Thoracic aorta (tissue), 2 donors: Measurements from ENCODE around the gene ZBTB5. TPM values are rescaled to one million over a fixed set of nuclear protein-coding genes. Genes with fewer than 3 reads are reported as not detected.

Source experiments
- ATAC-seq: fragments of 150-250 bp; one replicate; pipeline ENCODE4 v1.8.0; 2017; ENCODE audit warnings: low read depth; ENCODE audit not compliant: insufficient number of reproducible peaks, low FRiP score
- DNase-seq: peaks from one replicate; pipeline ENCODE4 v3.0.0-alpha.2; 2020; ENCODE audit warnings: low spot score
- H3K27ac ChIP-seq, 2 donors: fragments of 200-600 bp; sonication (generic); 1 replicate in 1 of 2; 2 replicates in 1 of 2; pipeline ENCODE4 v1.5.1; 2016; ENCODE audit warnings: mild to moderate bottlenecking in 2 of 2, moderate library complexity in 2 of 2
- H3K27me3 ChIP-seq: fragments of 200-600 bp; sonication (generic); replicated peaks from 2 replicates; pipeline ENCODE4 v1.6.0; 2016; ENCODE audit warnings: mild to moderate bottlenecking; ENCODE audit not compliant: insufficient read depth
- H3K36me3 ChIP-seq: fragments of 200-600 bp; sonication (generic); one replicate; pipeline ENCODE4 v1.5.1; 2016
- H3K4me1 ChIP-seq, 2 donors: fragments of 200-600 bp; sonication (generic); 1 replicate in 1 of 2; 2 replicates in 1 of 2; pipeline versions ENCODE4 v1.5.1 to v1.6.0; 2016; ENCODE audit warnings: low read depth in 2 of 2, mild to moderate bottlenecking in 1 of 2; ENCODE audit not compliant: control insufficient read depth in 1 of 2
- H3K4me3 ChIP-seq: fragments of 200-600 bp; sonication (generic); 2 replicates; pipeline ENCODE4 v1.5.1; 2016; ENCODE audit warnings: mild to moderate bottlenecking
- H3K9me3 ChIP-seq: fragments of 200-600 bp; sonication (generic); 2 replicates; pipeline ENCODE4 v1.5.1; 2016
- CTCF ChIP-seq: fragments of 200-600 bp; sonication (generic); IDR thresholded peaks from one replicate; pipeline ENCODE4 v1.5.1; 2019; ENCODE audit warnings: antibody characterized with exemption
- total RNA-seq, 2 donors: library from RNA; depleted of rRNA; stranded (reverse); fragments of >200 nt; gene quantifications; one replicate each; pipeline versions ENCODE4 v1.1.0 to v1.2.3, GENCODE V29; 2016

Gene ZBTB5
- total RNA-seq, 2 donors from 2014 or later: 8.3 to 15.0 TPM

DNA sequence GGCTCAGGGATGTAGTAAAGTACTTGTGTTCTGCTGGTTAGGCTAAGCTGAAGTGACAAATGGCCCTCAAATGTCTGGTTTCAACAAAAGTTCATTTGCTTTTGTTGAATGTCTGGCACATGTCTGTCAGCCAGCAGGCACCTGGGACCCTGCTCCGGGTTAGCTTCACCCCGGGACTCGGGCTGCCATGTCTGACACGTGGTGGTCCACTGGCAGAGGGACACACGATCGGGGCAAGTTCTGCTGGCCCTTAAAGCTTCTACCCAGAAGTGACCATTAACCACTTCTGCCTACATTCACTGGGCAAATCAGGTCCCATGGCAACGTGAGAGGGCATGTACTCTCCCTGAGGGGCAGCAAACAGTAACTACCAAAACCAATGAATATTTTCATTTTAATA lies 44.3 kb upstream of the ZBTB5 start:
- H3K9me3 ChIP-seq: no peaks in the 10 kb centered on the region
- no peaks in the 10 kb centered on the region for H3K4me1 ChIP-seq
- H3K27ac ChIP-seq: no peak overlapping the region
- H3K27me3 ChIP-seq: no peaks in the 10 kb centered on the region
- no peak for ATAC-seq
- H3K4me3 ChIP-seq: no peak overlapping the region
- no peak for DNase-seq
- no peak for TF ChIP-seq CTCF
- H3K36me3 ChIP-seq: no peaks in the 10 kb centered on the region

DNA sequence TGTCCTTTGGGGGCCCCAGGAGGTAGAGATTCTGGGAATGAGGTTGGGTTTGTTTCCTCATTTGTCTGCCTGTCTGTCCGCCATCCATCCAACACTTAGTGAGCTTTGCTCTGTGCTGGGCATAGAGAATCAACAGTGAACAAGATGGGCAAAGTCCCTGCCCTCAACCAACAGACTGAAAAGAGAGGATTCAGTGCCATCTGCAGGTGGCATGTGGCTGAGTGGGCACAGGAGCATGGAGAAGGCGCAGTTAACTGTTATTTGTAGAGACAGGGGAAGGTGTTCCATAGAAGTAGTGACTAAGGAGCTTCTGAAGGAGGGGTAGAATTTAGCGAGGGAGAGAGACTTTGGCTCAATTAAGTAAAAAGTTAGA lies 43.6 kb upstream of the ZBTB5 start:
- Histone ChIP-seq H3K36me3 (no peaks in the 10 kb centered on the region), H3K4me1 (no peaks in the 10 kb centered on the region), H3K27me3 (no peaks in the 10 kb centered on the region), H3K9me3 (no peaks in the 10 kb centered on the region), H3K4me3 (no peak overlapping the region), H3K27ac (no peak overlapping the region)
- TF ChIP-seq CTCF: no peak
- ATAC-seq (no peak), DNase-seq (no peak)

DNA sequence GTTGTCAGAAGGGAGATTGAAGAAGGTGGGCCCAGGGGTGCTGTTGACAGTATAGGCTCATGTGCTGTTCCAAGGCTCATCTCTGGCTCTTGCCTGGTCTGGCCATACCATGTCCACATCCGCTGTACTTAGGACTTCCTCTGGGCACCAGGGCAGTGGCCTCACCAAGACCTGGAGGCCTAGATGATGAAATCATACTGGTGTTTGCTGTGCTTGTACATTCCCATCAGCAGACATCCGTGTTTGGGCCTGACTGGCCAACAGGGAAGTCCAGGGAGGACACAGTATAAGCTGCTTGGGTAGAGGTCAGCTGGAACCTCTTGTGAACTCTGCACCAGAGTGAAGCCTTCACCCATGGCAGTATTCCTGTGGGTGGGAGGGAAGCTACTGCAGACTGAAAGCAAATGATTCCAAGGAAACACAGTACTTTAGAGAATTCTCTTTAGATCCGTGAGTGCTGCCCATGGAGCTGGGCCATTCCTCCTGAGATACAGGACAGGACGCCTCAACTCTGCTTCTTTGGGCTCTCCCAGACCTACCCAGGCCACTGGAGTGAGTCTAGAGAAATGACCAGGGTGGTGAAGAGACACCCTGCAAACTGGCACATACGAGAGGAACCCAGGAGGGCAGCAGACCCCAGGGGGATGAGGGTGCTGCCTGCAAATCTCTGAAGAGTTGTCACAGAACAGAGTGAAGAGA lies 43.0 kb upstream of the ZBTB5 start:
- Histone ChIP-seq H3K4me3 (no peak overlapping the region), H3K9me3 (no peaks in the 10 kb centered on the region), H3K36me3 (no peaks in the 10 kb centered on the region), H3K27me3 (no peaks in the 10 kb centered on the region), H3K27ac (no peak overlapping the region), H3K4me1 (no peaks in the 10 kb centered on the region)
- no peak for ATAC-seq
- no peak for TF ChIP-seq CTCF
- no peak for DNase-seq

DNA sequence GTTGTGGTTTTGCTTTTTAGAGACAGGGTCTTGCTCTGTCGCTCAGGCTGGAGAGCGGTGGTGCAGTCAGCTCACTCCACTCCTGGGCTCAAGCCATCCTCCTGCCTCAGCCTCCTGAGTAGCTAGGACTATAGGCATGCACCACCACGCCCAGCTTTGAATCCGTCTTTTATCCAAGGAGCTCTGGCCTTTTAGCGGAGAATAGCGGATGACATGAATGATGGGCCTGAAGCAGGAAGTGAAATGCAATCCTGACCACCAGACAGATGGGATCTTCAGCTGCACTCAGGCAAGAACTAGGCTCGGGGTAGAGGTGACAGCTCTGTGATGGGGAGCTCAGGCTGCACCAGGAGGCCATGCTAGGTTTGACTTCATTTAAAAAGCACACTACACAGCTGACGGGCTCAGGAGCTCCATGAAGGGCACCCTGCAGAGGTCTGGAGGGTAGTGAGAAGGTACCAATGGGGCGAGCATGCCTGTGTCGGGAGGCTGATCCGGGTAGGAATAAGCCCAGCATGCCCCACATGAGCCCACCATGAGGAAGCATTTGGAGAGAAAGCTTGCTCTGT lies 42.4 kb upstream of the ZBTB5 start:
- ATAC-seq (no peak), DNase-seq (no peak)
- Histone ChIP-seq H3K27ac (no peak overlapping the region), H3K9me3 (no peaks in the 10 kb centered on the region), H3K4me3 (no peak overlapping the region), H3K36me3 (peaks cover 5% of the 10 kb centered on the region), H3K4me1 (no peaks in the 10 kb centered on the region), H3K27me3 (no peaks in the 10 kb centered on the region)
- TF ChIP-seq CTCF: no peak

DNA sequence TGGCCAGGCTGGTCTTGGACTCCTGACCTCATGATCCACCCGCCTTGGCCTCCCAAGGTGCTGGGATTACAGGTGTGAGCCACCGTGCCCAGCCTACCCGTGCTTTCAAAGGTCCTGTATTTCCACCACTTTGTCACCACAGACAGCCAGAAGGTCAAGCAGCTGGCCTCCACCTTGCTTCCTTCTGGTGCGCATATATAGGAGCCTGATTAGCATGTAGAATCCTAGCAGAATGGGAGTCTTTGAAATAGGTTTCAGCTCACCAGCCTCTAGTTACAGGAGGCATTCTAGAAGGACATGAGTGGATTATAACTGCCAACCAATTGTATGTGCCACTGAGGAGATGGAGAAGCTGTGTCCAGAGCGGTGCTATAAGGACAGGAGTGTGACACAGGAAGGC lies 39.4 kb upstream of the ZBTB5 start:
- ATAC-seq: no peak
- Histone ChIP-seq H3K27ac (no peak overlapping the region), H3K27me3 (no peaks in the 10 kb centered on the region), H3K4me3 (no peak overlapping the region), H3K9me3 (no peaks in the 10 kb centered on the region), H3K36me3 (peaks cover 23% of the 10 kb centered on the region), H3K4me1 (no peaks in the 10 kb centered on the region)
- TF ChIP-seq CTCF: no peak
- DNase-seq: no peak
